Measurements from ENCODE around the gene AAK1.
"Not testable (repeated sequence)": the region's sequence is repeated elsewhere in the genome, so short reads cannot be mapped to it uniquely, and the experiment has no call there.

Gene AAK1

DNA sequence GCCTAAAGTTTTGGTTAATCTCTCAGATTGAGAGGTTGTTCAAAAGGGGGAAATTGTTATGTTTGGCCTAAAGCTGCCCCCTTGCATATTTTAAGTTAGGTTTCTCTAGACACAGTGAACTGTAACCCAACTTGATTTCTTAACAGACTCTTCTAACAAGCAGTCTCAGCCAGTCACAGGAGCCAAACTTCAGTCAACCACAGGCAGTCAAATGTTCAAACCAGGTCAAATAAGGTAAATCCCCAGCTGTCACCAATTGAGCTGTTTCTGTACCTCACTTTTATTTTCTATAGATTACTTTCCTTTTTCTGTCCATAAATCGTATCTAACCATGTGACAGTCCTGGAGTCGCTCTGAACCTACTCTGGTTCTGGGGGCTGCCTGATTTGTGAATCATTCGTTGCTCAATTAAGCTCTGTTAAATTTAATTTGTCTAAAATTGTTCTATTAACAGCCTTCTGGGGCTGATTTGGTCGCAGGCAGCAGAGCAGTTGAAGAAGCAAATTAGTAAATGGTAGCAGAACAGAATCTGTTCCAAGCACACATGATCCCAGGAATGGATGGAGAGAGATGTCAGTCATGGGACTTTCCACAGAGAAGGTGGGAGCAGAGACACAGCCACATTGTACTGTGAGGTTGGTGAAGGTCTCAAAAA lies 189.9 kb downstream of the AAK1 start:
- no peak for DNase-seq

DNA sequence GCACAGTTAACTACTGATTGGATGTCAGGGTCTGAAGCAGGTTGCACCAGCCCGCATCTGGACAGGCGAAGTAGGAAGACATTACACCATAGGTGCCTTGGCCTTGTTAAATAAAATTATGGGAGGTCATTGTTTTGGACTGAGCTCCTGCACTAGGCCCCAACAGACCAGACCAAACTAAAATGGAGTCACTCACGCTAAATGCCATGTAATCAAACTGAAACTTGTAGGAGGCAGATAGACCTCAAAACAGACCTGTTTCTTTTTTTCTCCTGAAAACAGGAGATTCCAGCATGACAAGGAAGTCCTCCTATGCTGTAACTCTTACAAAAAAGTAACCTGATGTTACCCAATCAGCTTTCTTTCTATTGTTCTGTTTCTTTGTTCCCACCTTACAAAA lies 190.9 kb downstream of the AAK1 start:
- DNase-seq, result no peak

DNA sequence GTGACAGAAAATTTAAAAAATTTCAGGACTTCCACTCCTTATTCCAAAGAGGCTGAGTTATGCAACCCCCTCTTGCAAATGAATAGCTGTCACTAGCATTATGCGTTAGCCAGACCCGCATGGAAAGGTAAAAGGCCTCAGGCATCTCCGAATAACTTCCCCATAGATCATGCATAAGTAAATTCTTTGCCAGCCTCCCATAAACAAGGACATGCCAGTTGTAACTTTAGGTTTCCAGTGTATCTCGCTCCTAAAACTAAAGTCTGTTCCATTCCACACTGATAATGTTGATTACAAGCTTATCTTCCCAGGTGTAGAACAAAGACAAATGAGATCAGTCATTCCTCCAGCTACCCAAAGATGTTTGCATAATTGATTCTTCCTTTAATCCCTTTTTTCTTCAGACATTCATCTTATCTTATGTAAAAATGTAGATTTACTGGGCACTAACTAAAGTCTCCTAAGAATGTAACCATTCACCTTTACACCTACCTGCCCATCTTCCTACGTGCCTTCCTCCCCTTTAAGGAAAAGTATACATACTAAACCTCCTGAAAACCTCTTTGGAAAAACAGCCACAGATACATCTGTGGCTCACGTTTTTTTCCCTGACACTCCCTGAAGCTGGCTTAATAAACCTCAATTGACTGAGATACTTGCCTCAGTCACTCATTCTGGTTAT lies 192.7 kb downstream of the AAK1 start:
- no peak for DNase-seq

DNA sequence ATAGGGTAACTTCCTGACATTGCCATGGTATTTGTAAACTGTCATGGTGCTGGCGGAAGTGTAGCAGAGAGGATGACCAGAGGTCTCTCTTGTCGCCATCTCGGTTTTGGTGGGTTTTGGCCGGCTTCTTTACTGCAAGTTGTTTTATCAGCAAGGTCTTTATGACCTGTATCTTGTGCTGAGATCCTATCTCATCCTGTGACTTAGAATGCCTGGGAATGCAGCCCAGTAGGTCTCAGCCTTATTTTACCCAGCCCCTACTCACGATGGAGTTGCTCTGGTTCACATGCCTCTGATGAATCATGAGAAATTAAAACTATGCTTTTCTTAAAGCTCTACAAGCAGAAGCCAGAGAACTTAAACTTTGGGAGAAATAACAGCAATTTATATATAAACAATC lies 193.6 kb downstream of the AAK1 start:
- no peak for DNase-seq

DNA sequence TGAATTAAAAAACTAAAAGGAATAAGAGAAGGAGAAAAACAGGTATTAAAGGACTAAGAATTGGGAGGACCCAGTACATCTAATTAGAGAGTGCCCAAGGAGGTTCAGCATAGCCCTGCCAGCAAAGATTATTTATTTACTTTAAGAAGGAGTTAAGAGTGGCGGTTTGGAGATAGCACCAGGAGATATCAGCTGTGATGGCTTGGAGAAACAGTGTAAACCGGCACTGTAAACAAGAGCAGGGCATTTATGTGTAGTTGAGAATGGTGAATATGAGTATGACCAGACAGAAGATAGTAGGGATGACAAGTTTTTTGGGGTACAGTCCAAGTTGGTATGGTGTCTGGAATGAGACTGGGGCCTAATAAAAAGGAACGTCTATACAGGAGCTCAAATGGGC lies 199.9 kb downstream of the AAK1 start:
- DNase-seq, result not testable (repeated sequence)

DNA sequence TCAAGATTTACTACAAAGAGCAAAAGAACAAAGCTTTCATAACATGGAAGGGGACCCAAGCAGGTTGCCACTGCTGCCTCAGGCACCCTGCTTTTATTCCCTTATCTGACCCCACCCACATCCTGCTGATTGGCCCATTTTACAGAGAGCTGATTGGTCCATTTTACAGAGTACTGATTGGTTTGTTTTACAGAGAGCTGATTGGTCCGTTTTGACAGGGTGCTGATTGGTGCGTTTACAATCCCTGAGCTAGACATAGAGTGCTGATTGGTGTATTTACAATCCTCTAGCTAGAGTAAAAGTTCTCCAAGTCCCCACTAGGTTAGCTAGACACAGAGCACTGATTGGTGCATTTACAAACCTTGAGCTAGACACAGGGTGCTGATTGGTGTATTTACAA lies 204.0 kb downstream of the AAK1 start:
- DNase-seq, result not testable (repeated sequence)

DNA sequence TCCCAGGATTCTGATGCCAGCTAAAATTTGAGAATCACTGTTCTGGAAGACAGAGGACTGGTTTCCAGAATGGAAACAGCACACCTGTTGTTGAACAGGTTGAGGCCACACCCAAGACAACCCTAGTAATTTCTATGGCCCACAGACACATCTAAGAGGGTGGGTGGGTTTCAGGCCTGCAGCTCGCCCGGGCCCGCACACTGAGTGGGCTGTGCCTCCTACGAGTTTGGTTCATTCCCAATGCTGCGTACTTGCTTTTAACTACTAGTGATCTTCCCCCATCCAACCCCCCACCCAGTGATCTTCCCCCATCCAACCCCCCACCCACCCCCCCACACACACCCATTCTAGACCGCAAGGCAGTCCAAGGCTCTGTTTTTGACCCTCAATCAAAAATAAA lies 205.0 kb downstream of the AAK1 start:
- no peak for DNase-seq

DNA sequence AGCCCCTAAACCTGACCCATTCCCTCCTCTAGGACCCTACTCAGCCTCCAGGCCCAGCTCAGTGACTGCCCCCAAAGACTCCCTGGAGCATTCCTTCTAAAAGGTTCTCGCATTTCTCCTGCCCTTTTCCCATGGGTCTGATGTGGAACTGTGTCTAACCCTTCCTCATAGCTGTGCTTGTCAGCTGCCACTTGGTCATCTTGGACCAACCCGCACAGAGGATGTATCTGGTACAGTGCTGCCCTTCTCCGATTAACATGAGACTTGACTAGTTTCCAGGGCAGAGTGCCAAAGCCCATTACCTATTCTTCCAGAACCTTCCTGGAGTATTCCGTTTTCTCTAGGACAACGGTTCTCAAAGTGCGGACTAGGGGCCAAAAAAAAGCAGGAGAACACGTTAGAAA lies 205.8 kb downstream of the AAK1 start:
- DNase-seq, result peak in 24 of 51 donors; percentile 24 to 80 (median 56)

DNA sequence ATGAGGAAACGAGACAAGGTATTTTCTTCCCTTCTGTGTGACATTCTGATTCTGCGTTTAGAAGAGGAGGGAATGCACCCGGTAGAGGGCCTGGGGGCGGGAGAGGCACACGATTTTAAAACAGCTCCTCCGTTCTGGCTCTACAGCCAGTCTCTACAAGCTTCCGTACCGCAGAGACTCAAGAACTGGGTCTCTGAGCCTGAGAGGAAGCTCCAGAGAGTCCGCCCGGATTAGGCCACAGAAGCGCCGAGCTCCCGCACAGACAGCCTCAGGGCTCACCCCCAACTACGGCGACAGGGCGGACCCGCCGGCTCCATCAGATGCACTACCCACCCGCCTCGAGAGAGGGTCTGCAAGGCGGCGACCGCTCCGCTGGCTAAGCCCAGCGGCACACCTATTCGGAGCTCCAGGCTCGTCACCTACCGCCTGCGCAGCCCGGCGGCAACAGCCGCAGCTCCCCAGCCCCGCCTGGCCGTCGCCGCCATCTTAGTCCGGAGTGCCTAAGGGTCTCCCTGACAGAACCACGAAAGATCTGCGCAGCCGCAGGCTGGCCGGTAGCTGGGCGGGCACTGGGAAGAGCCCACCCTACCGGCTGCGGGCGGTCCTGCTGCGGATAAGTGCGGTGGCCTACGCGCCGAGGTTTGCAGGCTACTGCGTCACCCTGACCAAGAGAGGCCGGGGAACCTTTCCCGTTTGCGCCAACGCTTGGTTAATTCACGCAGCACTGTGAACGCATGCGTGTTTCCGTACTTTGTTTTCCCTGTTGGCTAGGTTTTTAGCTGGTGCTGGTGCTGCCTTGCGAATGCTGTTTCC lies 206.4 kb downstream of the AAK1 start, which contains the start of gene NFU1:
Gene NFU1, minus strand, starts transcription at position 498 of the 813 bp plus-strand sequence. Its CDS starts 13 bp downstream, at position 485.
- DNase-seq, result peak; percentile 61 to 96 (median 89)

DNA sequence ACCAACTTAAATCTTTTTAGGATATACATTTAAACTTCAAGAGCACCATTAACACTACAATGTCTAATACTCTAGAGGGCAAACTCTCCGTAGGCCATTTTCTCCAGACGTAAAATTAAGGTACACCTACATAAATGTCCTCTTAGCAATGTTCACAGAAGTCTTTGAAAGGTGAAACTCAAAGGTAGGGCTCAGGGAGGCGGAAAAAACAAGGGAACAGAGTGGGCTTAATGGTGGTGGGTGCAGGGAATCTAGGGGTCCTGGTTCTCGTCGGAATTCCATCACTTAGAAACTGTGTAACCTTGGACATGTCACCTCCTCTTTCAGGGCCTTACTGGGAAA lies 207.0 kb downstream of the AAK1 start:
- DNase-seq, result peak in 2 of 51 donors; percentile 19 to 57

DNA sequence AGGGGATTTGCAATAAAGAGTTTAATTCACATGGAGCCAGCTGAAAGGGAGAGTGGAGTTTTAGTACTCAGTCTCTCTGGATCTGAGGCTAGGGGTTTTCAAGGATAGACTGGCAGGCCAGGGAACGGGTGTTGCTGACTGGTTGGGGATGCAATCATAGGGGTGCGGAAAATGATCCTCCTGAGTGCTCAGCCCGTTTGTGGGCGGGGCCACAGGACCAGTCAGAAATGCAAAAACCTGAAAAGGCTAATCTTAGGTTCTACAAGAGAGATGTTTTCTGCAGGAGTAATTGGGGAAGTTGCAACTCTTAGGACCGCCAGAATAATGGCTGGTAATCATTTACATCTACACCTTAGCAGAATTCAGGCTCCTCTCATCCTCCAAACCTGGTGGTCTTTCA lies 208.8 kb downstream of the AAK1 start:
- DNase-seq, result no peak

DNA sequence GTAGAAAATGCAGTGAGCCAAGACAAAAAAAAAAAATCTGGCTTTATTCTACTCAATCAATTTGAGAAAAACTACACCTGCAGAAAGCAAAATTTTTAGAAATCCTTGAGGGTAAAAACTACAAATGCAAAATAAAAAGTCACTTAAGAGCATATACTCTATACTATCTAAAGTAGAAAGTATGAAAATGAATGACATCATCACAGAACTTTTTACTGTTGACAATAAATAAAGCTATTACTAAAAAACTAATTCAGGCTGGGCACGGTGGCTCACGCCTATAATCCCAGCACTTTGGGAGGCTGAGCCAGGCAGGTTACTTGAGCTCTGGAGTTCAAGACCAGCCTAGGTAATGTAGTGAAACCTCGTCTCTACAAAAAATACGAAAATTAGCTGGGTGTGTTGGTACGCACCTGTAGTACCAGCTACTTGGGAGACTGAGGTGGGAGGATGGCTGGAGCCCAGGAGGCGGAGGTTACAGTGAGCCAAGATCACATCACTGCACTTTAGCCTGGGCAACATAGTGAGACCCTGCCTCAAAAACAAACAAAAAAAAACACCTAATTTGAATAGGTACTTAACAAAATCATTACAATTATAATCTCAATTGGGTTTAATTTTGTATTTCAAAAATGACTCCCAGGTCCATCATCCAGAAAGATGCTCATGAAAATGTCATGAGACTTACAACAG lies 213.9 kb downstream of the AAK1 start:
- DNase-seq, result no peak

DNA sequence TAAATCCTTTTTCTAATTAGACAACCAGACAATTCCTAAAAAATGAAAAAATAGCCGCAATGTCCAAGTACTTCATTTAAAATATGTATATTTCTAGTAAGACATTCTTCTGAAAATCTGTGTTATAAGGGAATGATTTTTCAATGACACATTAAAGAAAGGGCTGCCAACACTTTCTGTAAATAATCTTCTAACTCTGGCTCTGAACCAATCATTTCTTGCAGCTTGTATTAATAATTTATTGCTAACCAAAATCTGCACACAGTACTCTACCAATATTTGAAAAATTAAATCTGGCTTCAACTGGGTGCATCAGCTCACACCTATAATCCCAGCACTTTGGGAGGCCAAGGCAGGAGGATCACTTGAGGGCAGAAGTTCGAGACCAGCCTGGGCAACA lies 214.6 kb downstream of the AAK1 start:
- no peak for DNase-seq

DNA sequence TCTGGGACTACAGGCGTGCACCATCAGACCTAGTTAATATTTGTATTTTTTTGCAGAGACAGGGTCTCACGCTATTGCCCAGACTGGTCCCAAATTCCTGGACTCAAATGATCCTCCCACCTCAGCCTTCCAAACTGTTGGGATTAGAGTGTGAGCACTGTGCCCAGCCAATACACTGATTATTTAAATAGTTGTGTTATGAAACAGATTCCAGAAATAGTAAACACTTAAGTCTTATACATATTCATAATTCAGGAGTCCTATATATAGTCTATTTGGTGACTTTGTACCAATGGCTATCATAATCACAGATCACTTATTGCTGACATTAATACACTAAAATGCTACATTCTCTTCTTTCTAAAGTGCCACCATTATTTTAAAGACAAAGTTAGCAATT lies 219.1 kb downstream of the AAK1 start:
- DNase-seq, result no peak

DNA sequence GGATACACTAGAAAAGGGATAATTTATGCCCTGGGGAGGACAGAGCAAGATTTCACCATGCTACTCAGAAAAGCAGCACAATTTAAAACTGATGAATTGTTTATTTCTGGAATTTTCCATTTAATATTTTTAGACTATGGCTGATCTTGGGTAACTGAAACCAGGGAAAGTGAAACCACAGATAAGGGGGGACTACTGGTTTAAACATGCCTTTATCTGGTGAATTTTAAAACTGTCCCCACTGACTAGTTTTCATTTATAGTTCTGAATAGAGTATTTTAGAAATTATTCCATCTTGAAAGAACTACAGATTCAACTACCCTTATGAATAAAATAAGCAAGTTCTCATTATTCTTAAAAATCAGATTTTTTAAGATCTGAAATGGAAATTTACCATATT lies 221.3 kb downstream of the AAK1 start:
- no peak for DNase-seq

DNA sequence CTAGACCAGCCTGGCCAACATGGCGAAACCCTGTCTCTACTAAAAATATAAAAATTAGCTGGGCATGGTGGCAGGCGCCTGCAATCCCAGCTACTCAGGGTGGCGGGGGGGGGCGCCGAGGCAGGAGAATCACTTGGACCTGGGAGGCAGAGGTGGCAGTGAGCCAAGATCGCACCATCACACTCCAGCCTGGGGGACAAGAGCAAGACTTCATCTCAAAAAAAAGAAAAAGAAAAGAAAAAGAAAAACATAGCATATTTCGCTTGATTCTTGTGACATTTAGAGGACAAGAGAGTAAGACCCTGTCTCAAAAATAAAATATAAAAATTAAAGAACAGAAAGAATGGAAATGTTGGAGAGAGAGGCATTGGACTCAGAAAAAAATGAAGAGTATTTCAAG lies 224.4 kb downstream of the AAK1 start:
- DNase-seq, result not testable (repeated sequence)

DNA sequence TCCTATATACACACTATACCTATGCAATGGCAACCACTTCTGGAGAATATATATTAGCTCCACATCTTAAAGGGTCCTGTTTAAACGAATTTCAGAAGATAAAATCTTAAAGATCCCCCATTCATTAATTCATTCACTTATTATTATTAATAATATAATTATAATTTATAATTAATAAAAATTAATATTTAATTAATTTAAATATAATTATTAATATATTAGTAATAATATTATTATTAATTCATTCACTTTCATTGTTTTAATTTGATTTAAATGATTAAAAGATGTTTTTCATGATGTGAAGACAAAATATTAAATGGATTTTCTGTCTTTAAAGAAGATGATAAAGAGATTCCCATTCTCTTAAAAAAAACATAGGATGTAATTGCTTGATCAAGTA lies 227.4 kb downstream of the AAK1 start:
- DNase-seq, result no peak
